ENCODE measurements around the gene MTCL1. TPM values are rescaled to one million over a fixed set of nuclear protein-coding genes. Genes with fewer than 3 reads are reported as not detected.

MTCL1 gene
- total and polyA plus RNA-seq, 2 of the 8 experiments (the other 6 are each of a cell fraction or from before 2014, with no cell fraction given) = 16.6 to 60.8 TPM

- WGBS, 2 experiments (ENCODE audit: extremely low coverage in 1 of 2, insufficient coverage in 1 of 2, insufficient read length in 1 of 2, insufficient replicate concordance in 2 of 2, low coverage in 1 of 2, low lambda C conversion rate in 2 of 2, missing lambda C conversion rate in 1 of 2) = 94% methylated on average over 3 of the region's 3 CpGs; no CpG with 5 or more reads in 1 of the 2 experiments
- no peak for TF ChIP-seq ASH2L (IDR thresholded peaks at IDR 0.05; ENCODE audit: low read length)
- Histone ChIP-seq H4K5ac (ENCODE audit: insufficient read length, low read depth, low read length) (no peak overlapping the region), H3K56ac (replicated peaks; ENCODE audit: insufficient read length, low read depth, low read length) (no peak overlapping the region), H4K91ac (replicated peaks; ENCODE audit: insufficient read length, low read length) (no peak overlapping the region), H3K36me3 (ENCODE audit: control insufficient read depth in 2 of 4, insufficient read depth in 4 of 4, low read length in 3 of 4) (no peaks in the 10 kb centered on the region), H3K23me2 (ENCODE audit: low read depth, low read length) (no peaks in the 10 kb centered on the region), H3K4me2 (ENCODE audit: insufficient read depth in 1 of 2, low read depth in 2 of 2, low read length in 2 of 2) (no peak overlapping the region), H2BK12ac (ENCODE audit: low read depth, low read length) (no peak overlapping the region), H3K18ac (ENCODE audit: extremely low read depth, low read length) (no peak overlapping the region), H2AK5ac (ENCODE audit: low read depth, low read length) (no peak overlapping the region), H2BK5ac (ENCODE audit: low read depth, low read length) (no peak overlapping the region), H3K4me1 (replicated peaks in 1 of 4; ENCODE audit: control insufficient read depth in 3 of 4, insufficient read depth in 4 of 4, low read length in 3 of 4) (peaks cover 0 to 7% (median 4%) of the 10 kb centered on the region in 4 experiments), H3K4me3 (ENCODE audit: extremely low read depth in 1 of 4, insufficient read depth in 2 of 4, low read depth in 3 of 4, low read length in 4 of 4) (no peak overlapping the region), H3K27me3 (replicated peaks in 1 of 4; ENCODE audit: control insufficient read depth in 3 of 4, extremely low read depth in 1 of 4, insufficient read depth in 3 of 4, low read length in 3 of 4) (no peaks in the 10 kb centered on the region), H3K23ac (ENCODE audit: insufficient read length) (no peak overlapping the region), H3K79me1 (ENCODE audit: low read depth, low read length) (no peaks in the 10 kb centered on the region), H3K9ac (replicated peaks in 1 of 4; ENCODE audit: extremely low read depth in 1 of 4, low read depth in 3 of 4, low read length in 3 of 4) (no peak overlapping the region), H3K79me2 (ENCODE audit: control insufficient read depth in 1 of 2, insufficient read depth in 2 of 2, low read length in 2 of 2) (no peaks in the 10 kb centered on the region), H3K27ac (ENCODE audit: low read depth, low read length) (no peak overlapping the region), H2BK120ac (replicated peaks; ENCODE audit: low read depth, low read length) (no peak overlapping the region), H2AFZ (ENCODE audit: low read length) (no peak overlapping the region), H4K8ac (ENCODE audit: extremely low read depth, insufficient read depth, low read length) (no peak overlapping the region), H4K20me1 (replicated peaks in 1 of 2; ENCODE audit: control insufficient read depth in 1 of 2, insufficient read depth in 2 of 2, low read length in 2 of 2) (no peaks in the 10 kb centered on the region), H2BK15ac (ENCODE audit: low read length) (no peak overlapping the region), H3K4ac (replicated peaks; ENCODE audit: insufficient read length, low read depth, low read length) (no peak overlapping the region), H3K14ac (ENCODE audit: insufficient read length) (no peak overlapping the region), H3K9me3 (ENCODE audit: insufficient read depth in 2 of 2, low read depth in 1 of 2, low read length in 1 of 2) (no peaks in the 10 kb centered on the region), H2BK20ac (ENCODE audit: low read length) (no peak overlapping the region)
- FAIRE-seq (no peak), DNase-seq (ENCODE audit: low read depth in 1 of 2, low spot score in 2 of 2) (no peak)
- POLR2A ChIA-PET (ENCODE audit: partially characterized antibody) = interaction anchor here (0.7 kb wide), 1 partner anchor 18 kb away, joined by 4 read pairs; no protein-coding TSS in a partner anchor
- CTCF ChIA-PET (ENCODE audit: partially characterized antibody) = interaction anchor here (0.9 to 1.6 kb wide), 2 partner anchors 14 to 35 kb away, joined by 3 to 4 read pairs; no protein-coding TSS in a partner anchor
These were observed 37.5 kb upstream of the MTCL1 start for GRCh38 chr18:8667846-8668245.
